CD14-positive monocyte (primary cell): ENCODE measurements around the gene FOXA3. TPM values are rescaled to one million over a fixed set of nuclear protein-coding genes. Genes with fewer than 3 reads are reported as not detected.
A peak's percentile ranks its signal among the peaks of the same experiment; 100 is the strongest.

Experiments
- DNase-seq, 3 donors: peaks; one replicate each; pipeline ENCODE4 v3.0.0-alpha.2; 2011 to 2022
- H2AFZ ChIP-seq: 2 replicates; pipeline ENCODE4 v1.6.0; 2012; ENCODE audit warnings: mild to moderate bottlenecking, low read depth, low read length, inconsistent platforms; ENCODE audit not compliant: insufficient read depth, poor library complexity, severe bottlenecking
- H3K27ac ChIP-seq, 2 donors: 1 replicate in 1 of 2; 2 replicates in 1 of 2; pipeline ENCODE4 v1.5.1; 2012 to 2013; ENCODE audit warnings: low read length in 2 of 2, control low read depth in 1 of 2, inconsistent platforms in 1 of 2, low read depth in 1 of 2, mild to moderate bottlenecking in 1 of 2
- H3K27me3 ChIP-seq, 2 donors: one replicate each; pipeline versions ENCODE4 v1.6.0 to v1.6.1; 2011 to 2013; ENCODE audit warnings: low read length in 2 of 2; ENCODE audit not compliant: control insufficient read depth in 2 of 2, insufficient read depth in 2 of 2
- H3K36me3 ChIP-seq, 2 donors: replicated peaks in 1 of 2; 1 replicate in 1 of 2; 2 replicates in 1 of 2; pipeline versions ENCODE4 v1.5.1 to v1.6.1; 2012 to 2013; ENCODE audit warnings: low read length in 2 of 2, control low read depth in 1 of 2, inconsistent platforms in 1 of 2, mild to moderate bottlenecking in 1 of 2; ENCODE audit not compliant: insufficient read depth in 2 of 2, control insufficient read depth in 1 of 2
- H3K4me1 ChIP-seq, 2 donors: 1 replicate in 1 of 2; 2 replicates in 1 of 2; pipeline versions ENCODE4 v1.5.1 to v1.6.1; 2012 to 2013; ENCODE audit warnings: low read length in 2 of 2, control low read depth in 1 of 2, inconsistent platforms in 1 of 2, mild to moderate bottlenecking in 1 of 2, moderate library complexity in 1 of 2; ENCODE audit not compliant: insufficient read depth in 2 of 2, control insufficient read depth in 1 of 2
- H3K4me2 ChIP-seq: replicated peaks from 2 replicates; pipeline ENCODE3; 2012; ENCODE audit warnings: low read length, moderate library complexity, mild to moderate bottlenecking; ENCODE audit not compliant: poor library complexity, severe bottlenecking; ENCODE audit errors: extremely low read depth
- H3K4me3 ChIP-seq, 3 experiments: fragments of 200-600 bp in 1 of 3; sonication (generic) in 1 of 3; replicated peaks in 1 of 3; 1 replicate in 2 of 3; 2 replicates in 1 of 3; pipeline ENCODE4 v1.5.1; 2011 to 2013; ENCODE audit warnings: low read length in 3 of 3, mild to moderate bottlenecking in 3 of 3, control low read depth in 2 of 3, low read depth in 2 of 3, inconsistent platforms in 1 of 3, moderate library complexity in 1 of 3
- H3K79me2 ChIP-seq: 2 replicates; pipeline ENCODE4 v1.6.0; 2012; ENCODE audit warnings: mild to moderate bottlenecking, control low read depth, inconsistent platforms, low read length, moderate library complexity; ENCODE audit not compliant: insufficient read depth
- H3K9ac ChIP-seq: 2 replicates; pipeline ENCODE4 v1.6.0; 2017; ENCODE audit warnings: low read length, mild to moderate bottlenecking; ENCODE audit not compliant: insufficient read depth, poor library complexity, severe bottlenecking
- H3K9me3 ChIP-seq, 2 donors: replicated peaks in 1 of 2; 1 replicate in 1 of 2; 2 replicates in 1 of 2; pipeline versions ENCODE4 v1.5.1 to v1.6.1; 2012 to 2013; ENCODE audit warnings: low read length in 2 of 2, control low read depth in 1 of 2; ENCODE audit not compliant: control insufficient read depth in 1 of 2, insufficient read depth in 1 of 2
- H4K20me1 ChIP-seq: 2 replicates; pipeline ENCODE4 v1.6.0; 2012; ENCODE audit warnings: mild to moderate bottlenecking, low read length, control low read depth, moderate library complexity; ENCODE audit not compliant: insufficient read depth
- H3K27ac Mint-ChIP-seq, 7 donors: one replicate each; pipeline ENCODE4 v1.8.0; 2020; ENCODE audit warnings: mild to moderate bottlenecking in 7 of 7, mixed read lengths in 7 of 7, moderate library complexity in 6 of 7, inconsistent platforms in 2 of 7
- H3K27me3 Mint-ChIP-seq, 3 donors: one replicate each; pipeline ENCODE4 v1.8.0; 2021 to 2022; ENCODE audit warnings: low read depth in 3 of 3, mild to moderate bottlenecking in 3 of 3, mixed read lengths in 3 of 3, moderate library complexity in 3 of 3, inconsistent platforms in 1 of 3
- H3K36me3 Mint-ChIP-seq, 2 donors: one replicate each; pipeline ENCODE4 v1.8.0; 2020; ENCODE audit warnings: mixed read lengths in 2 of 2, inconsistent platforms in 1 of 2, mild to moderate bottlenecking in 1 of 2
- H3K4me1 Mint-ChIP-seq: one replicate; pipeline ENCODE4 v1.8.0; 2020; ENCODE audit warnings: mild to moderate bottlenecking, mixed read lengths
- H3K4me3 Mint-ChIP-seq, 2 donors: one replicate each; pipeline ENCODE4 v1.8.0; 2020; ENCODE audit warnings: mild to moderate bottlenecking in 2 of 2, mixed read lengths in 2 of 2, moderate library complexity in 1 of 2
- H3K9me3 Mint-ChIP-seq, 7 donors: one replicate each; pipeline ENCODE4 v1.8.0; 2020 to 2022; ENCODE audit warnings: mixed read lengths in 7 of 7, mild to moderate bottlenecking in 6 of 7, moderate library complexity in 6 of 7, inconsistent platforms in 2 of 7
- CTCF ChIP-seq: fragments of 200-600 bp; IDR thresholded peaks from one replicate; pipeline ENCODE4 v1.8.0; 2022; ENCODE audit warnings: antibody characterized with exemption, mild to moderate bottlenecking
- WGBS: methylation state at CpG from one replicate; pipeline ENCODE4 v1.1.5; 2013; ENCODE audit warnings: missing lambda C conversion rate; ENCODE audit not compliant: insufficient coverage; 5-methylcytosine and 5-hydroxymethylcytosine counted together
- intact Hi-C, 2 donors: fragments of 100-400 bp; cut with micrococcal nuclease; formaldehyde crosslinking; loops; one replicate each; pipeline versions ENCODE4 v1.15.0 to v1.15.1; 2023
- polyA plus RNA-seq, 3 donors: library from polyadenylated mRNA; depleted of rRNA in 1 of 3; unstranded in 2 of 3; stranded (reverse) in 1 of 3; fragments of 300-500 nt in 2 of 3; fragments of >200 nt in 1 of 3; fragmentation: Illumina TruSeq in 2 of 3; gene quantifications; 1 replicate in 2 of 3; 2 replicates in 1 of 3; pipeline ENCODE4 v1.2.3, GENCODE V29; 2012 to 2021

FOXA3 gene
- polyA plus RNA-seq, 3 donors: not detected

DNA sequence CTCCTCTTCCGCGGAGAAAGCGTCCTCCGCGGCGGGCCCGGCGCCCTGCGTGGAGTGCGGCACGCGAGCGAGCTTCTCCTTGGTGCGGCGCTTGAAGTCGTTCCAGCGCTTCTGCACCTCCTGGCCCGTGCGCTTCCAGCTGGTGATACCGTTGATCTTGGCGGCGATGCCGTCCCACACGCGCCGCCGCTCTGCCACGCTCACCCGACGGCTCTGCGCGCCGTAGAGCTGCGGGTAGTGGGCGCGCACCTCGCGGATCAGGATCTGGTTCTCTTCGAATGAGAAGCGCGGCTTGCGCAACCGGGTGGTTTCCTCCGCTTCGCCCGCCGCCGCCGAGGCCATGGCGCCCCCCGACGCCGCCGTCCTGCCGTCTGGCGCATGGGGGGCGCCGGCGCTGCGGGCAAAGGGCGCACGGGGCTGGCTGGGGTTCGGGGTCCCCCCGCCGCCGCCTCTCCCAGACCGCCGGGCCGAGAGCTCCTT lies 37.3 kb downstream of the FOXA3 start:
- no peaks in the 10 kb centered on the region for H3K9me3 ChIP-seq
- Mint-ChIP-seq H3K27me3 (peaks cover 7 to 22% (median 20%) of the 10 kb centered on the region in 3 donors), H3K27ac (peak overlapping the region in 2 of 7 donors; percentile 61 to 84), H3K4me3 (peak overlapping the region; percentile 71 to 88), H3K4me1 (peaks cover 28% of the 10 kb centered on the region), H3K9me3 (peaks cover 0 to 3% (median 0%) of the 10 kb centered on the region in 7 donors), H3K36me3 (peaks cover 23 to 35% of the 10 kb centered on the region in 2 donors)
- no peak for TF ChIP-seq CTCF
- H3K4me1 ChIP-seq: peaks cover 27 to 39% of the 10 kb centered on the region in 2 donors
- H3K79me2 ChIP-seq: peaks cover 18% of the 10 kb centered on the region
- DNase-seq: peak; percentile 57 to 82 (median 68)
- peak overlapping the region; percentile 69 for H3K9ac ChIP-seq
- H3K4me2 ChIP-seq: peak overlapping the region; percentile 97
- H2AFZ ChIP-seq: peak overlapping the region; percentile 98
- H3K36me3 ChIP-seq: peaks cover 21 to 40% of the 10 kb centered on the region in 2 donors
- WGBS: 16% methylated on average over 69 of the region's 69 CpGs
- H4K20me1 ChIP-seq: peaks cover 14% of the 10 kb centered on the region
- H3K4me3 ChIP-seq: peak overlapping the region; percentile 88 to 94 (median 93)
- no peaks in the 10 kb centered on the region for H3K27me3 ChIP-seq
- intact Hi-C loops: loop anchor here in 1 of 2 donors (5.0 kb wide), 1 partner anchor 39 kb away; the partner anchor contains the start of genes FOXA3 and SYMPK
- peak overlapping the region in 1 of 2 donors; percentile 79 for H3K27ac ChIP-seq

DNA sequence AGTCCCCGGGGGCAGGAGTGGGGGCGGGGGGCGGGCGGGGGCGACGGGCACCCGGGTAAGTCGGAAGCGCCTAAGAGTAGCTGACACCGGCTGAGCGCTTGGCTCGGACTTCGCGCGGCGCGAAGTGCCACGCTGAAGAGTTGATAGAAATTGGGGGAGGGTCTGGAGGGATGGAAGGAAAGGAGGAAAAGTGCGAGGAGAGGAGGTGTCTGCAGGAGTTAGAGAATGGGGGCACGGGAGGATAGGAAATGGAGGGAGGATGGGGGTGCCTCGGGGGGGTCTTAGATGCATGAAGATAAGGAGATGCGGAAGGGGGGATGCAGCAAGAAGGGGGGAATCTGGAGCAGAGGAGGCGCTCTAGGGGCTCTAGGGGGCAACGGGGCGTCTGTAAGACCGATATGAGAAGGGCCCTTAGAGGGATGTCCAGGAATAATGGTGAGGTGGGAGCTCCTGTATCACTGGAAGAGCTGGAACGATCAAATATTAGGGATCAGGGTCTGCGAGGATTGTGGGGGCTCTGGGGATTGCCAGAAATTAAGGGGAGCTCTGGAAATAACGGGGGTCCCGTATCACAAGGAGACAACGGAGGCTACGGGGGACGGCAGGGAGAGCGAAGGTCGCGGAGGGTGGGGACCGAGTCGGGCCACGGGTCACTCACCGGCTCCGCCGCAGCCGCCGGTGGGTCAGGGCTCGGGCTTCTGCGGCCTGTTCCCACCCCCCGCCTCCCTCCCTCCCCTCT lies 38.0 kb downstream of the FOXA3 start, which contains the start of gene MYPOP:
Gene MYPOP (minus strand): TSS at position 702 of the 739 bp plus-strand sequence. CDS start 840 bp downstream, outside the sequence.
- peaks cover 23 to 35% of the 10 kb centered on the region in 2 donors for H3K36me3 Mint-ChIP-seq
- H3K9me3 Mint-ChIP-seq: peaks cover 0 to 3% (median 0%) of the 10 kb centered on the region in 7 donors
- Histone ChIP-seq H4K20me1 (peaks cover 14% of the 10 kb centered on the region), H3K27ac (peak within 1 kb of the TSS; percentile 75 to 79), H3K79me2 (peaks cover 18% of the 10 kb centered on the region), H2AFZ (peak within 1 kb of the TSS; percentile 98), H3K9ac (peak within 1 kb of the TSS; percentile 72), H3K27me3 (no peaks in the 10 kb centered on the region), H3K4me1 (peaks cover 26 to 37% of the 10 kb centered on the region in 2 donors), H3K9me3 (no peaks in the 10 kb centered on the region), H3K4me2 (peak within 1 kb of the TSS; percentile 97), H3K4me3 (peak within 1 kb of the TSS; percentile 88 to 94 (median 93)), H3K36me3 (peaks cover 18 to 38% of the 10 kb centered on the region in 2 donors)
- peak within 1 kb of the TSS; percentile 94 to 95 for H3K4me3 Mint-ChIP-seq
- peak within 1 kb of the TSS; percentile 81 to 95 (median 89) for H3K27ac Mint-ChIP-seq
- TF ChIP-seq CTCF: no peak
- WGBS: under 1% methylated on average over 36 of the region's 47 CpGs
- H3K27me3 Mint-ChIP-seq: peaks cover 7 to 23% (median 23%) of the 10 kb centered on the region in 3 donors
- peaks cover 25% of the 10 kb centered on the region for H3K4me1 Mint-ChIP-seq
- peak in 1 of 3 donors; percentile 25 for DNase-seq
- intact Hi-C loops: loop anchor here (2.0 to 5.0 kb wide), 3 partner anchors 15 to 40 kb away; partner anchors contain the start of genes FOXA3 (in 1 of the 2), IRF2BP1 (in 1 of the 2) and SYMPK (in 1 of the 2)
